H1 (cell line): ENCODE results near the gene UNK. TPM values are rescaled to one million over a fixed set of nuclear protein-coding genes. Genes with fewer than 3 reads are reported as not detected.

Source experiments
- CTCF ChIA-PET: fragments of 300-600 bp; sonication (Branson Sonifier 250); formaldehyde crosslinking; loops from one replicate; lab custom pipeline; 2021; ENCODE audit not compliant: partially characterized antibody; lab: Charles Lee
- POLR2A ChIA-PET: fragments of 300-600 bp; sonication (Branson Sonifier 250); formaldehyde crosslinking; loops from one replicate; lab custom pipeline; 2021; ENCODE audit warnings: inconsistent platforms; ENCODE audit not compliant: partially characterized antibody; lab: Charles Lee
- DNase-seq, 2 experiments: peaks; one replicate each; pipeline versions ENCODE4 v3.0.0 to v3.0.0-alpha.2; 2010 to 2022; ENCODE audit warnings: low spot score in 2 of 2, low read depth in 1 of 2, mixed read lengths in 1 of 2
- FAIRE-seq: peaks from 2 replicates; lab custom pipeline; 2011; peaks lifted over from hg19 to GRCh38; lab: Jason Lieb, UNC
- H2AFZ ChIP-seq: 2 replicates; pipeline ENCODE4 v1.8.1; 2012; ENCODE audit warnings: low read length, inconsistent platforms
- H2AK5ac ChIP-seq: 2 replicates; pipeline ENCODE4 v1.6.1; 2013; ENCODE audit warnings: low read depth, low read length
- H2BK120ac ChIP-seq: replicated peaks from 2 replicates; pipeline ENCODE3; 2013; ENCODE audit warnings: low read depth, low read length, inconsistent platforms
- H2BK12ac ChIP-seq: 2 replicates; pipeline ENCODE4 v1.6.1; 2013; ENCODE audit warnings: low read depth, low read length
- H2BK15ac ChIP-seq: 2 replicates; pipeline ENCODE4 v1.6.1; 2013; ENCODE audit warnings: low read length
- H2BK20ac ChIP-seq: 2 replicates; pipeline ENCODE4 v1.6.1; 2013; ENCODE audit warnings: low read length
- H2BK5ac ChIP-seq: 2 replicates; pipeline ENCODE4 v1.6.1; 2013; ENCODE audit warnings: low read depth, low read length
- H3K14ac ChIP-seq: 2 replicates; pipeline ENCODE4 v1.6.1; 2013; ENCODE audit warnings: inconsistent platforms; ENCODE audit not compliant: insufficient read length
- H3K18ac ChIP-seq: 2 replicates; pipeline ENCODE4 v1.6.1; 2013; ENCODE audit warnings: low read length; ENCODE audit errors: extremely low read depth
- H3K23ac ChIP-seq: 2 replicates; pipeline ENCODE4 v1.6.1; 2013; ENCODE audit warnings: inconsistent platforms; ENCODE audit not compliant: insufficient read length
- H3K23me2 ChIP-seq: 2 replicates; pipeline ENCODE4 v1.6.1; 2013; ENCODE audit warnings: low read depth, low read length
- H3K27ac ChIP-seq: 2 replicates; pipeline ENCODE4 v1.6.1; 2011; ENCODE audit warnings: low read depth, low read length, inconsistent platforms
- H3K27me3 ChIP-seq, 4 experiments: replicated peaks in 1 of 4; 1 replicate in 1 of 4; 2 replicates in 3 of 4; pipeline versions ENCODE4 v1.6.1 to v1.8.1; 2011 to 2013; ENCODE audit warnings: low read length in 3 of 4, mild to moderate bottlenecking in 3 of 4, inconsistent platforms in 2 of 4, mixed read lengths in 2 of 4, moderate library complexity in 1 of 4; ENCODE audit not compliant: control insufficient read depth in 3 of 4, insufficient read depth in 3 of 4; ENCODE audit errors: extremely low read depth in 1 of 4
- H3K36me3 ChIP-seq, 4 experiments: 2 replicates each; pipeline versions ENCODE4 v1.6.1 to v1.8.1; 2011 to 2013; ENCODE audit warnings: mild to moderate bottlenecking in 4 of 4, low read length in 3 of 4, moderate library complexity in 2 of 4, control low read depth in 1 of 4, inconsistent platforms in 1 of 4; ENCODE audit not compliant: insufficient read depth in 4 of 4, control insufficient read depth in 2 of 4
- H3K4ac ChIP-seq: replicated peaks from 2 replicates; pipeline ENCODE3; 2013; ENCODE audit warnings: low read length, low read depth, mixed read lengths, inconsistent platforms; ENCODE audit not compliant: insufficient read length
- H3K4me1 ChIP-seq, 4 experiments: replicated peaks in 1 of 4; 1 replicate in 1 of 4; 2 replicates in 3 of 4; pipeline versions ENCODE4 v1.6.1 to v1.8.1; 2011 to 2013; ENCODE audit warnings: low read length in 3 of 4, inconsistent platforms in 2 of 4, mixed read lengths in 1 of 4; ENCODE audit not compliant: insufficient read depth in 4 of 4, control insufficient read depth in 3 of 4
- H3K4me2 ChIP-seq, 2 experiments: 2 replicates each; pipeline versions ENCODE4 v1.6.1 to v1.8.1; 2011 to 2013; ENCODE audit warnings: low read depth in 2 of 2, low read length in 2 of 2, control low read depth in 1 of 2, inconsistent platforms in 1 of 2, mild to moderate bottlenecking in 1 of 2; ENCODE audit not compliant: insufficient read depth in 1 of 2
- H3K4me3 ChIP-seq, 4 experiments: fragments of 200-600, 300-600 bp in 1 of 4; sonication (generic), shearing (Covaris generic), sonication (Bioruptor Twin) in 1 of 4; 2 replicates each; pipeline versions ENCODE4 v1.5.1 to v1.8.1; 2011 to 2016; ENCODE audit warnings: low read length in 4 of 4, low read depth in 3 of 4, control low read depth in 2 of 4, inconsistent platforms in 2 of 4, mild to moderate bottlenecking in 2 of 4, mixed read lengths in 1 of 4, moderate library complexity in 1 of 4; ENCODE audit not compliant: insufficient read depth in 2 of 4; ENCODE audit errors: extremely low read depth in 1 of 4
- H3K56ac ChIP-seq: replicated peaks from 2 replicates; pipeline ENCODE3; 2013; ENCODE audit warnings: low read depth, mild to moderate bottlenecking, mixed read lengths, low read length, inconsistent platforms; ENCODE audit not compliant: insufficient read length
- H3K79me1 ChIP-seq: 2 replicates; pipeline ENCODE4 v1.6.1; 2013; ENCODE audit warnings: low read depth, low read length, control low read depth
- H3K79me2 ChIP-seq, 2 experiments: 2 replicates each; pipeline versions ENCODE4 v1.6.1 to v1.8.1; 2012 to 2013; ENCODE audit warnings: low read length in 2 of 2, mild to moderate bottlenecking in 2 of 2, inconsistent platforms in 1 of 2; ENCODE audit not compliant: insufficient read depth in 2 of 2, control insufficient read depth in 1 of 2
- H3K9ac ChIP-seq, 4 experiments: replicated peaks in 1 of 4; 1 replicate in 1 of 4; 2 replicates in 3 of 4; pipeline versions ENCODE4 v1.6.1 to v1.8.1; 2011 to 2013; ENCODE audit warnings: low read depth in 3 of 4, low read length in 3 of 4, control low read depth in 2 of 4, mild to moderate bottlenecking in 2 of 4, moderate library complexity in 2 of 4, inconsistent platforms in 1 of 4; ENCODE audit errors: extremely low read depth in 1 of 4
- H3K9me3 ChIP-seq, 2 experiments: 2 replicates each; pipeline versions ENCODE4 v1.6.1 to v1.8.1; 2012 to 2013; ENCODE audit warnings: mild to moderate bottlenecking in 2 of 2, moderate library complexity in 2 of 2, control low read depth in 1 of 2, inconsistent platforms in 1 of 2, low read depth in 1 of 2, low read length in 1 of 2, mixed read lengths in 1 of 2; ENCODE audit not compliant: insufficient read depth in 2 of 2
- H4K20me1 ChIP-seq, 2 experiments: replicated peaks in 1 of 2; 2 replicates each; pipeline versions ENCODE3 to v1.8.1; 2011 to 2013; ENCODE audit warnings: inconsistent platforms in 2 of 2, low read length in 2 of 2, mild to moderate bottlenecking in 1 of 2; ENCODE audit not compliant: insufficient read depth in 2 of 2, control insufficient read depth in 1 of 2
- H4K5ac ChIP-seq: 2 replicates; pipeline ENCODE4 v1.6.1; 2013; ENCODE audit warnings: low read length, low read depth, mixed read lengths, inconsistent platforms; ENCODE audit not compliant: insufficient read length
- H4K8ac ChIP-seq: 2 replicates; pipeline ENCODE4 v1.8.0; 2013; ENCODE audit warnings: mild to moderate bottlenecking, moderate library complexity, low read length, inconsistent platforms; ENCODE audit not compliant: insufficient read depth; ENCODE audit errors: extremely low read depth
- H4K91ac ChIP-seq: replicated peaks from 2 replicates; pipeline ENCODE3; 2013; ENCODE audit warnings: low read length, mixed read lengths, inconsistent platforms; ENCODE audit not compliant: insufficient read length
- ATF2 ChIP-seq: IDR thresholded peaks from 2 replicates; pipeline ENCODE4 v1.6.1; 2012; ENCODE audit warnings: low read length, inconsistent platforms
- BRCA1 ChIP-seq: IDR thresholded peaks from 2 replicates; pipeline ENCODE4 v1.6.1; 2012; ENCODE audit warnings: low read depth, low read length, improper control_type of control experiment
- CBX8 ChIP-seq: fragments of 300-800, 300-1000 bp; sonication (generic); IDR thresholded peaks from 2 replicates; pipeline ENCODE4 v1.7.1; 2016; ENCODE audit warnings: low read depth, low read length, borderline replicate concordance
- CTCF ChIP-seq, 3 experiments: IDR thresholded peaks; 1 replicate in 2 of 3; 2 replicates in 1 of 3; pipeline versions ENCODE4 v1.5.1 to v1.6.1; 2011; ENCODE audit warnings: low read length in 3 of 3, mild to moderate bottlenecking in 3 of 3, inconsistent platforms in 2 of 3, low read depth in 1 of 3, moderate library complexity in 1 of 3; ENCODE audit not compliant: insufficient read depth in 1 of 3; ENCODE audit errors: control extremely low read depth in 1 of 3
- EP300 ChIP-seq, 2 experiments: IDR thresholded peaks; 1 replicate in 1 of 2; 2 replicates in 1 of 2; pipeline ENCODE4 v1.6.1; 2011 to 2012; ENCODE audit warnings: low read depth in 2 of 2, low read length in 2 of 2, mild to moderate bottlenecking in 2 of 2, borderline replicate concordance in 1 of 2, inconsistent platforms in 1 of 2, moderate library complexity in 1 of 2
- MAFK ChIP-seq: IDR thresholded peaks from 2 replicates; pipeline ENCODE4 v1.6.1; 2012; ENCODE audit warnings: low read depth, mild to moderate bottlenecking, improper control_type of control experiment, low read length
- SP4 ChIP-seq: IDR thresholded peaks from 2 replicates; pipeline ENCODE4 v1.6.1; 2012; ENCODE audit warnings: low read length, inconsistent platforms
- WGBS, 2 experiments: shearing (Covaris generic) in 1 of 2; methylation state at CpG; one replicate each; pipeline versions ENCODE4 v1.1.6 to v1.1.7; 2013 to 2015; ENCODE audit warnings: low lambda C conversion rate in 2 of 2, mixed read lengths in 2 of 2, inconsistent platforms in 1 of 2, low coverage in 1 of 2, missing lambda C conversion rate in 1 of 2; ENCODE audit not compliant: insufficient replicate concordance in 2 of 2, insufficient coverage in 1 of 2, insufficient read length in 1 of 2; ENCODE audit errors: extremely low coverage in 1 of 2, missing lambda C conversion rate in 1 of 2; 5-methylcytosine and 5-hydroxymethylcytosine counted together
- polyA plus RNA-seq, 7 experiments: library from polyadenylated mRNA; depleted of rRNA in 3 of 7; stranded (reverse) in 5 of 7; unstranded in 2 of 7; fragments of >200 nt in 5 of 7; fragments of 200-250 nt in 2 of 7; gene quantifications; 1 replicate in 5 of 7; 2 replicates in 1 of 7; 4 replicates in 1 of 7; pipeline versions ENCODE4 v1.2.1 to v1.2.3, GENCODE V29; 2011 to 2013; ENCODE audit warnings: missing spikeins in 2 of 7, mixed read lengths in 2 of 7
- total RNA-seq: library from RNA; stranded (reverse); fragmentation: NEBNext Ultra II Directional; extraction: Animal tissue kit (Norgen Biotek cat#: 25700); gene quantifications from 2 replicates; pipeline ENCODE4 v1.2.1, GENCODE V29; 2021

The UNK gene
- total and polyA plus RNA-seq, 2 of the 8 experiments (the other 6 are each of a cell fraction or from before 2014, with no cell fraction given) = 24.2 to 33.3 TPM

GRCh38 chr17:75773808-75774470, 10.7 kb upstream of the UNK start:
- H3K4me1 ChIP-seq = peaks cover 0 to 4% (median 0%) of the 10 kb centered on the region in 4 experiments; a peak in 4 of 7 replicates
- H3K9me3 ChIP-seq = no peaks in the 10 kb centered on the region
- H3K79me1 ChIP-seq = no peaks in the 10 kb centered on the region
- peaks cover 10 to 12% of the 10 kb centered on the region in 2 experiments for H4K20me1 ChIP-seq
- no peak overlapping the region; a peak in 1 of 7 replicates for H3K9ac ChIP-seq
- peak overlapping the region; percentile 86; the same call in 1 of the 2 replicates for H4K8ac ChIP-seq
- CTCF ChIA-PET = interaction anchor here (0.7 to 21.4 kb wide), 11 partner anchors 10 to 153 kb away, joined by 3 to 359 read pairs (median 3); partner anchors contain the start of genes GALK1 and UNK
- H3K4ac ChIP-seq = no peak overlapping the region
- H2BK120ac ChIP-seq = no peak overlapping the region
- no peak overlapping the region for H3K23ac ChIP-seq
- FAIRE-seq (no peak), DNase-seq (peak in 1 of 2 experiments; percentile 70)
- no peak overlapping the region for H2BK20ac ChIP-seq
- 82% methylated on average over 15 of the region's 15 CpGs; no CpG with 5 or more reads in 1 of the 2 experiments for WGBS, 2 experiments
- H2BK12ac ChIP-seq = no peak overlapping the region
- H3K14ac ChIP-seq = no peak overlapping the region
- no peak overlapping the region for H3K4me2 ChIP-seq
- H3K23me2 ChIP-seq = no peaks in the 10 kb centered on the region
- H2AK5ac ChIP-seq = no peak overlapping the region
- no peak overlapping the region for H3K27ac ChIP-seq
- H3K56ac ChIP-seq = no peak overlapping the region
- no peak overlapping the region for H2BK15ac ChIP-seq
- H3K18ac ChIP-seq = 0 out of 2 replicates have a peak overlapping the region, but pooled peaks have one; percentile 28
- POLR2A ChIA-PET = interaction anchor here (0.8 to 8.5 kb wide), 10 partner anchors 8 to 149 kb away, joined by 3 to 425 read pairs (median 4); partner anchors contain the start of genes GALK1, TRIM47 and UNK
- H3K36me3 ChIP-seq = peaks cover 0 to 29% (median 14%) of the 10 kb centered on the region in 4 experiments; a peak in 5 of 8 replicates
- H2AFZ ChIP-seq = no peak overlapping the region
- H4K91ac ChIP-seq = no peak overlapping the region
- no peaks in the 10 kb centered on the region for H3K27me3 ChIP-seq
- no peak overlapping the region for H3K4me3 ChIP-seq
- H4K5ac ChIP-seq = no peak overlapping the region
- H3K79me2 ChIP-seq = peaks cover 3 to 22% of the 10 kb centered on the region in 2 experiments; a peak in 3 of 4 replicates
- H2BK5ac ChIP-seq = no peak overlapping the region
- TF ChIP-seq CBX8 (no peak), BRCA1 (no peak), MAFK (no peak), EP300 (IDR thresholded peaks at IDR 0.05; ENCODE audit: borderline replicate concordance in 1 of 2, low read depth in 2 of 2, low read length in 2 of 2) (no peak), SP4 (0 out of 2 replicates have a peak, but pooled peaks have one; percentile 59), ATF2 (no peak), CTCF (IDR thresholded peaks at IDR 0.05; ENCODE audit: control extremely low read depth in 1 of 3, insufficient read depth in 1 of 3, low read depth in 1 of 3, low read length in 3 of 3) (peak; percentile 52 to 71 (median 69))
